ENCODE data around the gene AGPAT3.

Gene AGPAT3

GRCh38 chr21:44000360-44000759, 135.3 kb downstream of the AGPAT3 start:
- no peak for DNase-seq (ENCODE audit: low read depth)

DNA sequence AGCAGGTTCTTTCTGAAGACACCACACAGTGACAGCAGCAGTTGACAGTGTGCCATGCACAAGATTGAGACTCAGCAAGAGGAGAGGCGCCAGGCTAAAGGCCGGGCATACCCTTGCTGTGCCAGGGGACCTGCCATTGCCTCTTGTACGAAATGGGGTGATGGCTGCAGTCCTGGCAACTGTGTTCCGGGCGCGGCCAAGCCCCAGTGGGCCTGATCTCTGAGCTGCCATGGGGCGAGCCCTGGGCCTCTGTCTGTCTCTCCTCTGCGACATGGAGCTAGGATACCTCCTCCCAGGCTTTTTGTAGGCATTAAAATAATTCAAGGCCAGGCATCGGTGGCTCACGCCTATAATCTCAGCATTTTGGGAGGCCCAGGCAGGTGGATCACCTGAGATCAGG, 137.5 kb downstream of the AGPAT3 start:
- DNase-seq (ENCODE audit: low read depth), result no peak

GRCh38 chr21:44003307-44003966, 138.4 kb downstream of the AGPAT3 start:
- DNase-seq (ENCODE audit: low read depth), result no peak

DNA sequence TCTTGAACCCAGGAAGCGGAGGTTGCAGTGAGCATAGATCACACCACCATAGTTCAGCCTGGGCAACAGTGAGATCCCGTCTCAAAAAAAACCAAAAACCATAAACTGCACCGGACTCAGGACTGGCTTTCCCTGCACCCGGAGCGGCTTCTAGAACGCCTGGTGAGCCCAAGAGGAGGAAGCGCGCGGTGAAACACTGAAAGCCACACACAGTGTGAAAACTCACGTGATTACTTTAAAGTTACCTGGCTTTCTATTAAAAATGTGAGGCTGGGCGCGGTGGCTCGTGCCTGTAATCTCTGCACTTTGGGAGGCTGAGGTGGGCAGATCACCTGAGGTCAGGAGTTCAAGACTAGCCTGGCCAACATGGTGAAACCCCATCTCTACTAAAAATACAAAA, 140.0 kb downstream of the AGPAT3 start:
- no peak for DNase-seq (ENCODE audit: low read depth)

DNA sequence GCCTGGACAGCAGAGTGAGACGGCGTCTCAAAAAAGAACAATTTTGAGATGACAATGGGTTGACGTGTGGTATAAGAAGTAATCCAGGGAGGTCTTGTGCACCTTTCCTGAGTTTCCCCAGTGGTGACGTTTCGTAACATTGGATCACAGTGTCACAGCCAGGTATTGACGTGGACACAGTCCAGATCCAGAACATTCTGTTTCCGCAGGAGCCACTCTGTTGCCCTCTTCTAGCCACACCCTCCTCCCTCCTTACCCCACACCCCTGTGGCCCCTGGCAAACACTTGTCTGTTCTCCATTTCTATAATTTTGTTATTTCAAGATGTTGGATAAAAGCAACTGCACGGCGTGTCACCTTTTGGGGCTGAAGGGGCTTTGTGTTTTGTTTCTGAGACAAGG, 140.6 kb downstream of the AGPAT3 start:
- no peak for DNase-seq (ENCODE audit: low read depth)

GRCh38 chr21:44006017-44006619, 141.1 kb downstream of the AGPAT3 start:
- peak; percentile 84 for DNase-seq (ENCODE audit: low read depth)

DNA sequence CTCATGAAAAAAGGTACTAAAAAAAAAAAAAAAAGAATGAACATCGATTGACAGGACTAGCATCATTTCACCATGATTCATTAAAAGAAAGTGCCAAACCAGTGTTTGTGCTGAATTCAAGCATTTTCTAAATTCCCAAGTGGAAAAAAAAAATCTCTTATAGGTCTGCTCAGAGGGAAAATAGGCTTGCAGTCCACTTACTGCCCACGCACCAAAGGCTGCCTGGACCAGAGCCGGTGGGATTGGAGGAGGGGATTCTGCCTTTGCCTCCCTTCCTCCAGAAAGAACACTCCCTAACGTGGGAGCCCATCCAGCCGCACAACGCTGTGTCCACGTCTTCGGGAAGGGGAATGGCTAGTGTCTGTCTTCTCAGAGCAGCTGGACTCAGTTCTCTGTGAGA, 141.6 kb downstream of the AGPAT3 start:
- DNase-seq (ENCODE audit: low read depth), result no peak

DNA sequence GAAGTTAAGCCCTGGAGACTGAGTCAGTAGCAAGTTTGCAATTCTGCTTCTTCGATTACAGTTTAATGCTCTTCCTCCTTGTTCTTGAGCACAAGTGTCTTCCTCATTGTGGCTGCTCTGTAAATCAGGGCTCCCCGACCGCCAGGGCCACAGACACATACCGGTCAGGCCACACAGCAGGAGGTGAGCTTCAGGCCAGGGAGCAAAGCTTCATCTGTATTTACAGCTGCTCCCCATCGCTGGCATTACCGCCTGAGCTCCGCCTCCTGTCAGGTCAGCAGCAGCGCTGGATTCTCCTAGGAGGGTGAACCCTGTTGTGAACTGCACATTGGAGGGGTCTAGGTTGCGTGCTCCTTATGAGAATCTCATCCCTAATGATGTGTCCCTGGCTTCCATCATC, 145.4 kb downstream of the AGPAT3 start:
- DNase-seq (ENCODE audit: low read depth), result no peak

DNA sequence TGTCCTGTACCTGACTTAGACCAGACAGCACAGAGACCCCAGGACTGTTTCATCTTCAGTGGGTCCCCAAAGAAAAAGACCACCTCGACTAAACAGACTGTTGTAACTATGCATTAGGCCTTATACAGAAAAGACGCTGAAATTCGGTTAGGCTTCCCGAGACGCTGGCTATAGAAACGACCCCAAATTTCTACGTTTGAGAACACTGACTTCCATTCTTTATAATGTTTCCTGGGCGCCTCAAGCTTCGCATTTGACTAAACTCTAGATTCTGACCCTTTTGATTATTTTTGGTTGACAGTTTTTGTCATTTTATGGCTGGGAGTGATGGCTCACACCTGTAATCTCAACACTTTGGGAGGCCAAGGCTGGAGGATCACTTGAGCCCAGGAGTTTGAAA, 146.1 kb downstream of the AGPAT3 start:
- DNase-seq (ENCODE audit: low read depth), result no peak

- DNase-seq (ENCODE audit: low read depth), result peak; percentile 34
Observed at GRCh38 chr21:44011579-44012473, 146.8 kb downstream of the AGPAT3 start, which contains the start of gene TRAPPC10. Gene TRAPPC10 (plus strand): TSS chr21:44012309. CDS start chr21:44012494, 185 bp downstream.

- no peak for DNase-seq (ENCODE audit: low read depth)
Observed at GRCh38 chr21:44012474-44013379, 147.7 kb downstream of the AGPAT3 start.

DNA sequence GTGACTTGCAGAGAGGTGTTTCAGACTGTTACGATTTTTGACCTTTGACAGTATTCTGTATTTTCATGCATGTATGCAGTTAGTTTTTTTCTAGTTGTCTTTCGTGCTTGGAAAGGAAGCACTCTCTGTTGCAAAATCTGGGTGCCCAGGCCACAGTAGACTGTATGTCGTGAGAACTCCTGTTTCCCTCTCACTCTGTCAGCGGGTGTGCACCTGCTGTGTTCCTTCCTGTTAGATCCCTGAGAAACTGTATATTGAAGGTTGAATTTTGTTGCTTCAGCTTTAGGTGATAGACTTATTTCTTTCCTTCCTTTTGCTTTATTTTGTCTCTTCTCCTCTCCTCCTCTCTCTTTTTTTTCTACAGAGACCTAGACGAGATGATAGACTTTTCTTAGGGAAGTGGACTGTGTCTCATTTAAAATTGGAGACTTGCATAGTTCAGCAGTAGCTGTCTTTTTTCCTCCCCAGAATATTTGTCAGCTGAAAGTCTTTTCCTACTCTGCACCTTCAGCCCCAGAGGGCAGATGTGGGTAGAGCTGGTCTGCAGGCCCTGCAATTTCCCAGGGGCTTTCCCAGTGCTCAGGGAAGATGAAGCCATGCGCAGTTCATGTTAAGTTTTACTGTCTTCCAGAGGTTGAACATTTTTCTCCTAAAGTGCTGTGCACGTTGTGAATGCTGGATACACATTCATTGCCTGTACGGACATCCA, 148.5 kb downstream of the AGPAT3 start:
- DNase-seq (ENCODE audit: low read depth), result no peak

DNA sequence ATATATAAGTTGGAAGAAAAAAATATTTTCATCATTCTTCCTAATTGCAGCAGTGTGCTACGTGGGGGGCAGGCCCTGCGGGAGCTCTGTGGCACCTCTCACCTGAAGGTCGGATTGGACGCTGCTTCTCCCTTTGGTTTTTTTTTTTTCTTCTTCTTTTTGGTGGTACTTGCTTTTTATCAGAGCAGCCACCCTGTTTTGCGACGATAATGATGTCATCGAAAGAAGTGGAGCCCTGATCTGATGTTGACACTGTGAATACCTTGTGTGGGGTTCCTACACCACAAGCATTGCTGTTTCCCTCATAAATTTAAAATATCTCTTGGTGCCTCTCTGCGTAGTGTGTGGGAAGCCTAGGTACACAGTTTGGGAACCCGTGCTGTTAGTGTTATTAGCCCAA, 152.6 kb downstream of the AGPAT3 start:
- no peak for DNase-seq (ENCODE audit: low read depth)

DNA sequence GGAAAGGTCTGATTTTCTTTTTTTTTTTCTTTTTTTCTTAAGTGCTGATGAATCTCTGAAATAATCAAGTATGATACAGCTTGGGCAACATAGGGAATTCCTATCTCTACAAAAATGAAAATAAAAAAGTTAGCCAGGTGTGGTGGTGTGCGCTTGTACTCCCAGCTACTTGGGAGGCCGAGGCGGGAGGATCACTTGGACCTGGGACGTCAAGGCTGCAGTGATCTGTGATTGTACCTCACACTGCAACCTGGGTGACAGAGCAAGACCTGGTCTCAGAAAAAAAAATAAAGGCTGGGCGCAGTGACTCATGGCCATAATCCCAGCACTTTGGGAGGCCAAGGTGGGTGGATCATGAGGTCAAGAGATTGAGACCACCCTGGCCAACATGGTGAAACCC, 153.1 kb downstream of the AGPAT3 start:
- no peak for DNase-seq (ENCODE audit: low read depth)

- no peak for DNase-seq (ENCODE audit: low read depth)
Observed at GRCh38 chr21:44018813-44019567, 154.0 kb downstream of the AGPAT3 start.

DNA sequence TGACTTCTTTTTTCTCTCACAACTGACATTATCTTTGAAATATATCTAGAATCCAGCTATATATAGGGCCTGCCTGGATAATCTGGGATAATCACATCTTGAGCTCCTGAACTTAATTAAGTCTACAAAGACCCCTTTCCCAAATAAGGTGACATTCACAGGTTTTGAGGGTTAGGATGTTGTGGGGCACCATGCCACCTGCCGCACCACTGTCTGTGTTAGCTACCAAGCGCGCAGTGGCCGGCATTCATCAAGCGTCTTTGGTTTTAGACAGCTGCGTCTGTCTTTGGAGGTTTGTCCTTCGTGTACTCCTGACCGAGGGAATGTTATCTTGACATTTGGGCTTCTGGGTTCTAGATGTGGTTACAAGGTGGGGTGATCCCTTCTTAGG, 154.5 kb downstream of the AGPAT3 start:
- DNase-seq (ENCODE audit: low read depth), result no peak

DNA sequence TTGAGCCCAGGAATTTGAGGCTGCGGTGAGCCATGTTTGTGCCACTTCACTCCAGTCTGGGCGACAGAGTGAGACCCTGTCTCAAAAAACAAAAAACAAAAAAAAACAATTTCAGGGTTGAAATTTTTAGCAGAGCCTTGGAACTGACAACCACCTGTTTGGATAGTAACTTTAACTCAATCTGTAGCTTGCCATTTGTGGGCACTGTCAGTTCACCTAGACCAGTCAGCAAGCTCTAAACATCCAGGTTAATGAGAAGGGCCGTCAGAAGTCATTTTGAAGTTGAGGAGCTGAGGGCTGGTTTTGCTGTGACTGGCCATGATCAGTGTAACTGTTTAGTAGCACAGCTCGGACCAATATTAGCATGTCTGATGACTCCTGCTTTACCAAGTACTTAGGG, 155.5 kb downstream of the AGPAT3 start:
- no peak for DNase-seq (ENCODE audit: low read depth)

DNA sequence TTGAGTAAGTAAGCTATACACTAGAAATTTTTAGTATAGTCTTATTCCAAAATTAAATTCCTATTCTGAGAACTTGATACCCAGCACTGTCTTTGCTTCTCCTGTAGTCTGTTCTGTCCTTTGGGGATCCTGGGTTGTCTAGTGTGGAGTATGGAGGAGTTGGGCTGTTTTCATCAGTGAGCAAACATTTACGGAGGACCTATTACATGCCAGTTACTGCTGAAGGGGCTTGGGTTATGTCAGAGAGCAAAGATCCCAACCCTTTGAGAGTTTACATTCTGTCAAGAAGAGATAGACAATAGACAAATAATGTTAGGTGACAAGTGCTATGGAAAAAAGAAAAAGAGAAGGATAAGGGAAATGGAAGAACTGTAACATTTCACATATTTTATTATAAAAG, 156.0 kb downstream of the AGPAT3 start:
- no peak for DNase-seq (ENCODE audit: low read depth)

DNA sequence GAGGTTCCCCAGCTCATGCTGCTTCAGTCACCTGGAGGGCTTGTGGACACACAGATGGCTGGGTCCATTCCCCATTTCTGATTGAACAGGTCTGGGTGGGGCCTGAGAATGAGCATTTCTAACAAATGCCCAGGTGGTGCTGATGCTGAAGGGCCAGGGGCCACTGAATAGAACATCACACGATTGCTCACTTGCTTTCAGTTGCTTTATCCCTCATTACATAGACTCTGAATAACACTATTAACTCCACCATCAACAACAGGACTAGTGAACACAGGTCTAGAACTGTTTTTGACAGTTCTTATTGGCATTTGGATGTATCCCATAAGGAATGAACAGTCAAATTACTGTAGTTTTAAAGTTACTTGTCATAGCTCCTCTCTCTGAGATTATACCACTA, 159.2 kb downstream of the AGPAT3 start:
- DNase-seq (ENCODE audit: low read depth), result no peak

GRCh38 chr21:44024887-44025353, 159.9 kb downstream of the AGPAT3 start:
- peak; percentile 18 for DNase-seq (ENCODE audit: low read depth)
